Measurements from ENCODE around the gene CARM1. TPM values are rescaled to one million over a fixed set of nuclear protein-coding genes. Genes with fewer than 3 reads are reported as not detected.

The CARM1 gene
- total and polyA plus RNA-seq, 2 experiments from 2014 or later = 43.3 to 118 TPM

DNA sequence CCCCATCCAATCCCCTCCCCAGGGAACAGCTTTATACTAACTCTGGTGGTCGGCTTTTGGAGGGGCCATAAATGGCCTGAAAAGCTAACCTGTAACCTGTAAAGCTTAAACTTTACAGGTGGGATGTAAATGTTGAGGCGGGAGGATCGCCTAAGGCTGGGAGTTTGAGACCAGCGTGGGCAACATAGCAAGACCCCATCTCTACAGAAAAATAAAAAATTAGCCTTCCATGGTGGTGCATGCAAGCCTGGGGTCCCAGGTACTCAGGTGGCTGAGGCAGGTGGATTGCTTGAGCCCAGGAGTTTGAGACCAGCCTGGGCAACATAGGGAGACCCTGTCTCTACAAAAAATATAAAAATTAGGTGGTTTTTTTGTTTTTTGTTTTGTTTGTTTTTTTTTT lies 18.5 kb downstream of the CARM1 start:
- no peak overlapping the region for H3K4me3 ChIP-seq
- no peaks in the 10 kb centered on the region for H3K9me2 ChIP-seq (ENCODE audit: insufficient read depth)
- H3K4me3 Mint-ChIP-seq = no peak overlapping the region
- no peaks in the 10 kb centered on the region for H3K36me3 ChIP-seq (ENCODE audit: insufficient read depth)
- H3K27ac Mint-ChIP-seq = no peak overlapping the region
- peaks cover 61% of the 10 kb centered on the region for H3K4me1 Mint-ChIP-seq
- no peaks in the 10 kb centered on the region for H3K27me3 ChIP-seq (ENCODE audit: insufficient read depth)
- ATAC-seq (no peak), DNase-seq (ENCODE audit: low spot score) (no peak)
- peaks cover 5% of the 10 kb centered on the region for H3K27me3 Mint-ChIP-seq (ENCODE audit: insufficient read depth, low read depth, poor library complexity)
- H4K20me1 ChIP-seq (replicated peaks; ENCODE audit: insufficient read depth) = peaks cover 4% of the 10 kb centered on the region
- TF ChIP-seq CREB1 (CRISPR knock-in tag; IDR thresholded peaks at IDR 0.05; ENCODE audit: low read depth) (no peak), JUNB (IDR thresholded peaks at IDR 0.05; ENCODE audit: unreplicated experiment) (no peak), ZNF331 (CRISPR knock-in tag; IDR thresholded peaks at IDR 0.05; ENCODE audit: low read depth) (no peak), EZH2 (IDR thresholded peaks at IDR 0.05; ENCODE audit: low read depth, unreplicated experiment) (no peak), NANOG (IDR thresholded peaks at IDR 0.05; ENCODE audit: borderline replicate concordance) (no peak), EZH2phosphoT487 (IDR thresholded peaks at IDR 0.05; ENCODE audit: unreplicated experiment) (no peak), ZNF114 (CRISPR knock-in tag; IDR thresholded peaks at IDR 0.05) (no peak), POLR2AphosphoS5 (IDR thresholded peaks at IDR 0.05; ENCODE audit: low read depth) (no peak), ZNF462 (CRISPR knock-in tag; IDR thresholded peaks at IDR 0.05) (no peak), ETS1 (IDR thresholded peaks at IDR 0.05) (no peak), STAT1 (IDR thresholded peaks at IDR 0.05; ENCODE audit: unreplicated experiment) (no peak), REST (IDR thresholded peaks at IDR 0.05; ENCODE audit: unreplicated experiment) (no peak)
- TF ChIP-seq, protein P1, sequence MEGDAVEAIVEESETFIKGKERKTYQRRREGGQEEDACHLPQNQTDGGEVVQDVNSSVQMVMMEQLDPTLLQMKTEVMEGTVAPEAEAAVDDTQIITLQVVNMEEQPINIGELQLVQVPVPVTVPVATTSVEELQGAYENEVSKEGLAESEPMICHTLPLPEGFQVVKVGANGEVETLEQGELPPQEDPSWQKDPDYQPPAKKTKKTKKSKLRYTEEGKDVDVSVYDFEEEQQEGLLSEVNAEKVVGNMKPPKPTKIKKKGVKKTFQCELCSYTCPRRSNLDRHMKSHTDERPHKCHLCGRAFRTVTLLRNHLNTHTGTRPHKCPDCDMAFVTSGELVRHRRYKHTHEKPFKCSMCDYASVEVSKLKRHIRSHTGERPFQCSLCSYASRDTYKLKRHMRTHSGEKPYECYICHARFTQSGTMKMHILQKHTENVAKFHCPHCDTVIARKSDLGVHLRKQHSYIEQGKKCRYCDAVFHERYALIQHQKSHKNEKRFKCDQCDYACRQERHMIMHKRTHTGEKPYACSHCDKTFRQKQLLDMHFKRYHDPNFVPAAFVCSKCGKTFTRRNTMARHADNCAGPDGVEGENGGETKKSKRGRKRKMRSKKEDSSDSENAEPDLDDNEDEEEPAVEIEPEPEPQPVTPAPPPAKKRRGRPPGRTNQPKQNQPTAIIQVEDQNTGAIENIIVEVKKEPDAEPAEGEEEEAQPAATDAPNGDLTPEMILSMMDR (conservative IDR thresholded peaks at IDR 0.05; ENCODE audit: low read depth in 2 of 2) = no peak
- no peak overlapping the region for H2AFZ ChIP-seq
- peaks cover 34% of the 10 kb centered on the region for H3F3A ChIP-seq (replicated peaks; ENCODE audit: low read depth)
- H3K9me3 Mint-ChIP-seq = no peaks in the 10 kb centered on the region
- peaks cover 81% of the 10 kb centered on the region for H3K4me1 ChIP-seq (ENCODE audit: insufficient read depth)
- H3K27ac ChIP-seq (ENCODE audit: low read depth) = peak overlapping the region; percentile 92; the same call in 1 of the 2 replicates
- no peaks in the 10 kb centered on the region for H3K36me3 Mint-ChIP-seq (ENCODE audit: low read depth)
- peaks cover 96% of the 10 kb centered on the region for H3K79me2 ChIP-seq (replicated peaks; ENCODE audit: insufficient read depth)
- no peak overlapping the region for H3K4me2 ChIP-seq
